ENCODE data around the gene PNMA6E. TPM values are rescaled to one million over a fixed set of nuclear protein-coding genes. Genes with fewer than 3 reads are reported as not detected.

Gene PNMA6E
- total and polyA plus RNA-seq, 9 of the 15 experiments (the other 6 are each of a cell fraction or from before 2014, with no cell fraction given), result 0.03 TPM; not detected in 8

DNA sequence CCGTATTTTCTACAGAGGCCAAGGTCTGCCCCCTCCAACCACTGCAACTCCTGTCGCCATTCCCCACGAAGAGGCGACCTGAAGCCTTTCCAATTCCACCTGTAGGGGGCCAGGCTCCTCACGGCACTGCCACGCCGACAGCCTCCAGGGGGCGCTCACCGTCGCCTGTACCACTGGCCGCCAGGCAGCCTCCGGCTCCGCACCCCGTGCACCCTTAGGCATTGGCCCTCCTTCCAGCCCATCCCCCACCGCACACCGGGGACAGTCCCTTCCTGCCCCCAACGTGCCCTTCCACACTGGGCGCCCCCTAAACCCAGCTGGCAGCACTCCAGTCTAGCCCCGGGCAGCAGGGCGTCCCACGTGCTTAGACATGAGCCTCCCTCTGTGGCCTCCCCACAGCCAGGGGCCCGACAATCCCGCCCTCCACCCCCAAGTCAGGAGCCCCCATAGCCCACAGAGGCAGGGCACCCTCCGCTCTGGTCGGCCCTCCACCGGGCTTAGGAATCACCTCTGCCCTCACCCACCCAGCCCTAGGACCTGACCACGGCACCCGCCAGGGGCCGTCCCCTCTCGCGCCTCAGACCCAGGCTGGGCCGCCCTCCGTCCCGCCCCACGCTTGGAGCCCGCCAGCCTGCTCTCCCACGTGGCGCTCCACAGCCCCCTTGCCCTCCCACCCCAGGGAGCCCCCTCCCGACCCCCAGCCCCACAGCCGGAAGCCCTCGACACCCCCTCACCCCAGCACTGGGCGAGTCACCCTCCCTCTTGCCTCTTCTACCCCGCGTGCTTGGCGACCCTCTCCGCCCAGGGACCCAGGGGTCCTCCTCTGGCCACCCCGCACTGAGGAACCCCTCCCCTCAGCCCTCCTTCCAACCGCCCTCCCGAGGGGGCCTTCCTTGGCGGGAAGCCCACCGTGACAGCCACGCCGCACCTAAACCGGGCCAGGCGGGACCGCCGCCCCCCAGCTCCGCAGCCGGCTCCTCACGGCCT is 711 bp downstream of the PNMA6E start (continued):
- TF ChIP-seq, protein P1, sequence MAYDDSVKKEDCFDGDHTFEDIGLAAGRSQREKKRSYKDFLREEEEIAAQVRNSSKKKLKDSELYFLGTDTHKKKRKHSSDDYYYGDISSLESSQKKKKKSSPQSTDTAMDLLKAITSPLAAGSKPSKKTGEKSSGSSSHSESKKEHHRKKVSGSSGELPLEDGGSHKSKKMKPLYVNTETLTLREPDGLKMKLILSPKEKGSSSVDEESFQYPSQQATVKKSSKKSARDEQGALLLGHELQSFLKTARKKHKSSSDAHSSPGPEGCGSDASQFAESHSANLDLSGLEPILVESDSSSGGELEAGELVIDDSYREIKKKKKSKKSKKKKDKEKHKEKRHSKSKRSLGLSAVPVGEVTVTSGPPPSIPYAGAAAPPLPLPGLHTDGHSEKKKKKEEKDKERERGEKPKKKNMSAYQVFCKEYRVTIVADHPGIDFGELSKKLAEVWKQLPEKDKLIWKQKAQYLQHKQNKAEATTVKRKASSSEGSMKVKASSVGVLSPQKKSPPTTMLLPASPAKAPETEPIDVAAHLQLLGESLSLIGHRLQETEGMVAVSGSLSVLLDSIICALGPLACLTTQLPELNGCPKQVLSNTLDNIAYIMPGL (CRISPR knock-in tag; IDR thresholded peaks at IDR 0.05), result no peak
- TF ChIP-seq ETV1 (tag; conservative IDR thresholded peaks at IDR 0.05; ENCODE audit: low read depth) (0 out of 2 replicates have a peak, but pooled peaks have one; percentile 15), CEBPB (tag; IDR thresholded peaks at IDR 0.05) (no peak), ELF4 (CRISPR knock-in tag; IDR thresholded peaks at IDR 0.05) (no peak), SLC30A9 (CRISPR knock-in tag; IDR thresholded peaks at IDR 0.05) (no peak), NELFE (IDR thresholded peaks at IDR 0.05; ENCODE audit: insufficient read depth, insufficient read length) (no peak), RAD21 (CRISPR knock-in tag; conservative IDR thresholded peaks at IDR 0.05 in 1 of 2, IDR thresholded peaks at IDR 0.05 in 1 of 2) (peak; percentile 50 to 75), NFRKB (IDR thresholded peaks at IDR 0.05; ENCODE audit: low read depth) (no peak), ZNF224 (CRISPR knock-in tag; IDR thresholded peaks at IDR 0.05) (no peak), NCOA6 (IDR thresholded peaks at IDR 0.05) (no peak), KAT8 (IDR thresholded peaks at IDR 0.05; ENCODE audit: low read depth) (no peak), THRAP3 (IDR thresholded peaks at IDR 0.05; ENCODE audit: borderline replicate concordance) (no peak), MAFG (tag; conservative IDR thresholded peaks at IDR 0.05) (no peak), CBX8 (IDR thresholded peaks at IDR 0.05; ENCODE audit: borderline replicate concordance, extremely low read depth, low read depth, low read length, poor library complexity, severe bottlenecking) (no peak), PHB2 (IDR thresholded peaks at IDR 0.05; ENCODE audit: low read depth) (no peak), CREB1 (IDR thresholded peaks at IDR 0.05) (no peak), CREB1 (CRISPR knock-in tag; IDR thresholded peaks at IDR 0.05) (peak; percentile 30; the same call in 1 of the 2 replicates)
- TF ChIP-seq, protein P2, sequence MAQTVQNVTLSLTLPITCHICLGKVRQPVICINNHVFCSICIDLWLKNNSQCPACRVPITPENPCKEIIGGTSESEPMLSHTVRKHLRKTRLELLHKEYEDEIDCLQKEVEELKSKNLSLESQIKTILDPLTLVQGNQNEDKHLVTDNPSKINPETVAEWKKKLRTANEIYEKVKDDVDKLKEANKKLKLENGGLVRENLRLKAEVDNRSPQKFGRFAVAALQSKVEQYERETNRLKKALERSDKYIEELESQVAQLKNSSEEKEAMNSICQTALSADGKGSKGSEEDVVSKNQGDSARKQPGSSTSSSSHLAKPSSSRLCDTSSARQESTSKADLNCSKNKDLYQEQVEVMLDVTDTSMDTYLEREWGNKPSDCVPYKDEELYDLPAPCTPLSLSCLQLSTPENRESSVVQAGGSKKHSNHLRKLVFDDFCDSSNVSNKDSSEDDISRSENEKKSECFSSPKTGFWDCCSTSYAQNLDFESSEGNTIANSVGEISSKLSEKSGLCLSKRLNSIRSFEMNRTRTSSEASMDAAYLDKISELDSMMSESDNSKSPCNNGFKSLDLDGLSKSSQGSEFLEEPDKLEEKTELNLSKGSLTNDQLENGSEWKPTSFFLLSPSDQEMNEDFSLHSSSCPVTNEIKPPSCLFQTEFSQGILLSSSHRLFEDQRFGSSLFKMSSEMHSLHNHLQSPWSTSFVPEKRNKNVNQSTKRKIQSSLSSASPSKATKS (CRISPR knock-in tag; IDR thresholded peaks at IDR 0.05), result no peak

All from K562 (cell line).